Measurements from ENCODE around the gene OSBPL6.

Gene OSBPL6

GRCh38 chr2:178199334-178199733 lies 5.0 kb downstream of the OSBPL6 start:
- DNase-seq: no peak

GRCh38 chr2:178200331-178200730 lies 6.0 kb downstream of the OSBPL6 start:
- no peak for DNase-seq

- no peak for DNase-seq
Observed at GRCh38 chr2:178202927-178203326, 8.6 kb downstream of the OSBPL6 start.

- no peak for DNase-seq
Observed at GRCh38 chr2:178204977-178205376, 10.7 kb downstream of the OSBPL6 start.

GRCh38 chr2:178205853-178206521 lies 11.7 kb downstream of the OSBPL6 start:
- no peak for DNase-seq

GRCh38 chr2:178208336-178208735 lies 14.0 kb downstream of the OSBPL6 start:
- no peak for DNase-seq

- no peak for DNase-seq
Observed at GRCh38 chr2:178208817-178209216, 14.5 kb downstream of the OSBPL6 start.

GRCh38 chr2:178211460-178211859 lies 17.1 kb downstream of the OSBPL6 start:
- no peak for DNase-seq

GRCh38 chr2:178211943-178212342 lies 17.6 kb downstream of the OSBPL6 start:
- DNase-seq: no peak

GRCh38 chr2:178213991-178214390 lies 19.7 kb downstream of the OSBPL6 start:
- no peak for DNase-seq

- no peak for DNase-seq
Observed at GRCh38 chr2:178219247-178219646, 24.9 kb downstream of the OSBPL6 start.

GRCh38 chr2:178220814-178221213 lies 26.5 kb downstream of the OSBPL6 start:
- no peak for DNase-seq

- DNase-seq: no peak
Observed at GRCh38 chr2:178221556-178221955, 27.2 kb downstream of the OSBPL6 start.

GRCh38 chr2:178223806-178224205 lies 29.5 kb downstream of the OSBPL6 start:
- DNase-seq: no peak

GRCh38 chr2:178225006-178225805 lies 30.9 kb downstream of the OSBPL6 start:
- DNase-seq: no peak

GRCh38 chr2:178227187-178227586 lies 32.9 kb downstream of the OSBPL6 start:
- no peak for DNase-seq

- DNase-seq: no peak
Observed at GRCh38 chr2:178229927-178230326, 35.6 kb downstream of the OSBPL6 start.

GRCh38 chr2:178230396-178230795 lies 36.1 kb downstream of the OSBPL6 start:
- DNase-seq: no peak

GRCh38 chr2:178233428-178233827 lies 39.1 kb downstream of the OSBPL6 start:
- DNase-seq: no peak

- DNase-seq: no peak
Observed at GRCh38 chr2:178234648-178235047, 40.3 kb downstream of the OSBPL6 start.

GRCh38 chr2:178237488-178238153 lies 43.3 kb downstream of the OSBPL6 start:
- DNase-seq: no peak

- no peak for DNase-seq
Observed at GRCh38 chr2:178238154-178238521, 43.8 kb downstream of the OSBPL6 start.

GRCh38 chr2:178238750-178239149 lies 44.4 kb downstream of the OSBPL6 start:
- DNase-seq: no peak
